ENCODE results near the gene TTLL7. TPM values are rescaled to one million over a fixed set of nuclear protein-coding genes. Genes with fewer than 3 reads are reported as not detected.

Gene TTLL7
- total RNA-seq, 6 donors from 2014 or later: 7.5 to 44.3 (median 21.9) TPM

- Histone ChIP-seq H3K4me1 (no peaks in the 10 kb centered on the region), H3K27ac (no peak overlapping the region), H3K4me3 (no peak overlapping the region), H3K36me3 (no peaks in the 10 kb centered on the region), H3K9me3 (no peaks in the 10 kb centered on the region), H3K27me3 (no peaks in the 10 kb centered on the region)
- TF ChIP-seq EP300 (IDR thresholded peaks at IDR 0.05) (no peak), POLR2A (IDR thresholded peaks at IDR 0.05) (no peak), POLR2AphosphoS5 (IDR thresholded peaks at IDR 0.05) (no peak)
- TF ChIP-seq, protein P1, sequence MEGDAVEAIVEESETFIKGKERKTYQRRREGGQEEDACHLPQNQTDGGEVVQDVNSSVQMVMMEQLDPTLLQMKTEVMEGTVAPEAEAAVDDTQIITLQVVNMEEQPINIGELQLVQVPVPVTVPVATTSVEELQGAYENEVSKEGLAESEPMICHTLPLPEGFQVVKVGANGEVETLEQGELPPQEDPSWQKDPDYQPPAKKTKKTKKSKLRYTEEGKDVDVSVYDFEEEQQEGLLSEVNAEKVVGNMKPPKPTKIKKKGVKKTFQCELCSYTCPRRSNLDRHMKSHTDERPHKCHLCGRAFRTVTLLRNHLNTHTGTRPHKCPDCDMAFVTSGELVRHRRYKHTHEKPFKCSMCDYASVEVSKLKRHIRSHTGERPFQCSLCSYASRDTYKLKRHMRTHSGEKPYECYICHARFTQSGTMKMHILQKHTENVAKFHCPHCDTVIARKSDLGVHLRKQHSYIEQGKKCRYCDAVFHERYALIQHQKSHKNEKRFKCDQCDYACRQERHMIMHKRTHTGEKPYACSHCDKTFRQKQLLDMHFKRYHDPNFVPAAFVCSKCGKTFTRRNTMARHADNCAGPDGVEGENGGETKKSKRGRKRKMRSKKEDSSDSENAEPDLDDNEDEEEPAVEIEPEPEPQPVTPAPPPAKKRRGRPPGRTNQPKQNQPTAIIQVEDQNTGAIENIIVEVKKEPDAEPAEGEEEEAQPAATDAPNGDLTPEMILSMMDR (IDR thresholded peaks at IDR 0.05): no peak
- DNase-seq (no peak), ATAC-seq (ENCODE audit: low FRiP score in 2 of 2) (no peak)
- 32 to 35% methylated on average over 3 of the region's 3 CpGs for WGBS, 2 donors
Measured at GRCh38 chr1:83910461-83910860, 88.5 kb downstream of the TTLL7 start.

- TF ChIP-seq POLR2AphosphoS5 (IDR thresholded peaks at IDR 0.05) (no peak), POLR2A (IDR thresholded peaks at IDR 0.05) (no peak), EP300 (IDR thresholded peaks at IDR 0.05) (no peak)
- TF ChIP-seq, protein P1 (IDR thresholded peaks at IDR 0.05): no peak
- no peaks in the 10 kb centered on the region for H3K36me3 ChIP-seq
- no peaks in the 10 kb centered on the region for H3K9me3 ChIP-seq
- ATAC-seq (ENCODE audit: low FRiP score in 2 of 2) (no peak), DNase-seq (no peak)
- H3K27ac ChIP-seq: no peak overlapping the region
- no peaks in the 10 kb centered on the region for H3K27me3 ChIP-seq
- no peak overlapping the region for H3K4me3 ChIP-seq
- H3K4me1 ChIP-seq: no peaks in the 10 kb centered on the region
Measured at GRCh38 chr1:83909687-83910086, 89.2 kb downstream of the TTLL7 start.

DNA sequence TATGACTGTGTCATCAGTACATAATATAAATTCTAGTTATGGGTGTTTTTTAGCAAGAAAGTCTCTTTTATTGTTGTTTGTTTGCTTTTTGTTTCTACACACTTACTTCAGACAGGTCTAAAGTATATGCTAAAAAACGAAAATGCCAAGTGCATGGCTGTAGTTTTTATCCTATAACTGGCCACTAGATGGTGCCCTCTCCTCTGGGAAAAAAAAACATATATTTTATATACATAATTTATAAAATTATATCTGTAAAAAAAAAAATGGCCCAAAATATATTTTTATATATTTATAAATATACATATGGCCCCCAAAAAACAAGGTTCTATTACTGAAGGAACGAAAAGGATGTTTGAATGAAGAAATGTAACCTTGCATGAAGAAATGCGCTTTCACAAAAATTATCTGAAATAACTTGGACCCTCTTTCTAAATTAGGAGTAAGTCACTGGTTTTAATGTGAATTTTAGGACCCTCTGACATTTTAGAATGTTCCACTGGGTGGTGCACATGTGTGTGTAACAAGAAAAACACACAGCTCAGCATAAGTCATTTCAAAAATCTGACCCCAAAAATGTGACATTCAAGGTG lies 93.5 kb downstream of the TTLL7 start:
- no peak overlapping the region for H3K27ac ChIP-seq
- no peak for DNase-seq
- H3K9me3 ChIP-seq: no peaks in the 10 kb centered on the region
- no peak for ATAC-seq (ENCODE audit: low FRiP score in 2 of 2)
- H3K4me3 ChIP-seq: no peak overlapping the region
- 43% methylated on average over 3 of the region's 3 CpGs for WGBS, 2 donors
- TF ChIP-seq, protein P1 (IDR thresholded peaks at IDR 0.05): peak in 4 of 6 experiments; percentile 23 to 54 (median 34)
- no peak for TF ChIP-seq EP300 (IDR thresholded peaks at IDR 0.05)
- no peak for TF ChIP-seq POLR2A (IDR thresholded peaks at IDR 0.05)
- no peaks in the 10 kb centered on the region for H3K36me3 ChIP-seq
- H3K4me1 ChIP-seq: peaks cover 0 to 4% (median 0%) of the 10 kb centered on the region in 4 donors
- no peaks in the 10 kb centered on the region for H3K27me3 ChIP-seq

GRCh38 chr1:83901547-83902155 lies 97.3 kb downstream of the TTLL7 start:
- Histone ChIP-seq H3K4me3 (no peak overlapping the region), H3K9me3 (no peaks in the 10 kb centered on the region), H3K36me3 (no peaks in the 10 kb centered on the region), H3K4me1 (peaks cover 0 to 4% (median 0%) of the 10 kb centered on the region in 4 donors), H3K27me3 (no peaks in the 10 kb centered on the region), H3K27ac (no peak overlapping the region)
- ATAC-seq (ENCODE audit: low FRiP score in 2 of 2): peak; percentile 61 to 77
- 59 to 68% methylated on average over 4 of the region's 4 CpGs for WGBS, 2 donors
- TF ChIP-seq, protein P1 (IDR thresholded peaks at IDR 0.05): no peak
- peak in 1 of 4 donors; percentile 81 for TF ChIP-seq EP300 (IDR thresholded peaks at IDR 0.05)
- DNase-seq: peak in 1 of 2 donors; percentile 62

GRCh38 chr1:83900524-83900923 lies 98.4 kb downstream of the TTLL7 start:
- 61 to 62% methylated on average over 3 of the region's 3 CpGs for WGBS, 2 donors
- DNase-seq: no peak

More at GRCh38 chr1:83900524-83900923, 98.4 kb downstream of the TTLL7 start:
- Histone ChIP-seq H3K27me3 (no peaks in the 10 kb centered on the region), H3K27ac (no peak overlapping the region), H3K4me1 (peaks cover 0 to 4% (median 0%) of the 10 kb centered on the region in 4 donors), H3K36me3 (no peaks in the 10 kb centered on the region), H3K9me3 (no peaks in the 10 kb centered on the region), H3K4me3 (no peak overlapping the region)
- no peak for ATAC-seq (ENCODE audit: low FRiP score in 2 of 2)
- TF ChIP-seq, protein P1 (IDR thresholded peaks at IDR 0.05): no peak
- TF ChIP-seq POLR2A (IDR thresholded peaks at IDR 0.05): no peak
- no peak for TF ChIP-seq POLR2AphosphoS5 (IDR thresholded peaks at IDR 0.05)
- TF ChIP-seq EP300 (IDR thresholded peaks at IDR 0.05): no peak
